T-helper 1 cell treated with Interleukin-12 subunit alpha and Interleukin-12 subunit beta and Interleukin-4 antibody, amounts not matched to agents 30 μg/mL and 1 μg/mL, for 36 hours (primary cell): ENCODE data around the gene GFPT2.

Experiments
- H3K27ac Mint-ChIP-seq: one replicate; pipeline ENCODE4 v1.8.0; 2021; ENCODE audit warnings: mild to moderate bottlenecking, mixed read lengths
- H3K27me3 Mint-ChIP-seq: one replicate; pipeline ENCODE4 v1.8.0; 2021; ENCODE audit warnings: low read depth, mixed read lengths
- H3K36me3 Mint-ChIP-seq: one replicate; pipeline ENCODE4 v1.8.0; 2021; ENCODE audit warnings: low read depth, mixed read lengths
- H3K4me1 Mint-ChIP-seq: one replicate; pipeline ENCODE4 v1.8.0; 2021; ENCODE audit warnings: low read depth, mixed read lengths
- H3K4me3 Mint-ChIP-seq: one replicate; pipeline ENCODE4 v1.8.0; 2021; ENCODE audit warnings: mild to moderate bottlenecking, moderate library complexity, mixed read lengths
- H3K9me3 Mint-ChIP-seq: one replicate; pipeline ENCODE4 v1.8.0; 2021; ENCODE audit warnings: mixed read lengths

Gene GFPT2

GRCh38 chr5:180382926-180383325 lies 29.8 kb upstream of the GFPT2 start:
- Mint-ChIP-seq H3K4me3 (no peak overlapping the region), H3K36me3 (no peaks in the 10 kb centered on the region), H3K27me3 (no peaks in the 10 kb centered on the region), H3K27ac (no peak overlapping the region), H3K4me1 (no peaks in the 10 kb centered on the region), H3K9me3 (no peaks in the 10 kb centered on the region)

GRCh38 chr5:180381851-180382480 lies 28.8 kb upstream of the GFPT2 start:
- no peaks in the 10 kb centered on the region for H3K4me1 Mint-ChIP-seq
- H3K36me3 Mint-ChIP-seq = no peaks in the 10 kb centered on the region
- H3K4me3 Mint-ChIP-seq = no peak overlapping the region
- no peaks in the 10 kb centered on the region for H3K27me3 Mint-ChIP-seq
- no peaks in the 10 kb centered on the region for H3K9me3 Mint-ChIP-seq
- H3K27ac Mint-ChIP-seq = no peak overlapping the region

GRCh38 chr5:180381428-180381827 lies 28.3 kb upstream of the GFPT2 start:
- Mint-ChIP-seq H3K4me1 (no peaks in the 10 kb centered on the region), H3K27ac (no peak overlapping the region), H3K27me3 (no peaks in the 10 kb centered on the region), H3K36me3 (no peaks in the 10 kb centered on the region), H3K9me3 (no peaks in the 10 kb centered on the region), H3K4me3 (no peak overlapping the region)

GRCh38 chr5:180380856-180381255 lies 27.7 kb upstream of the GFPT2 start:
- Mint-ChIP-seq H3K9me3 (no peaks in the 10 kb centered on the region), H3K4me3 (no peak overlapping the region), H3K4me1 (no peaks in the 10 kb centered on the region), H3K27ac (no peak overlapping the region), H3K36me3 (no peaks in the 10 kb centered on the region), H3K27me3 (no peaks in the 10 kb centered on the region)

- Mint-ChIP-seq H3K27me3 (no peaks in the 10 kb centered on the region), H3K36me3 (no peaks in the 10 kb centered on the region), H3K4me3 (no peak overlapping the region), H3K9me3 (no peaks in the 10 kb centered on the region), H3K4me1 (no peaks in the 10 kb centered on the region), H3K27ac (no peak overlapping the region)
Measured at GRCh38 chr5:180380441-180380840, 27.3 kb upstream of the GFPT2 start.

GRCh38 chr5:180379355-180380070 lies 26.4 kb upstream of the GFPT2 start:
- no peaks in the 10 kb centered on the region for H3K36me3 Mint-ChIP-seq
- H3K27ac Mint-ChIP-seq = no peak overlapping the region
- H3K4me3 Mint-ChIP-seq = no peak overlapping the region
- no peaks in the 10 kb centered on the region for H3K9me3 Mint-ChIP-seq
- H3K27me3 Mint-ChIP-seq = no peaks in the 10 kb centered on the region
- no peaks in the 10 kb centered on the region for H3K4me1 Mint-ChIP-seq

- H3K27me3 Mint-ChIP-seq = no peaks in the 10 kb centered on the region
- no peak overlapping the region for H3K27ac Mint-ChIP-seq
- no peak overlapping the region for H3K4me3 Mint-ChIP-seq
- no peaks in the 10 kb centered on the region for H3K9me3 Mint-ChIP-seq
- H3K4me1 Mint-ChIP-seq = no peaks in the 10 kb centered on the region
- no peaks in the 10 kb centered on the region for H3K36me3 Mint-ChIP-seq
Measured at GRCh38 chr5:180378438-180379344, 25.6 kb upstream of the GFPT2 start.

- H3K27me3 Mint-ChIP-seq = no peaks in the 10 kb centered on the region
- H3K27ac Mint-ChIP-seq = no peak overlapping the region
- no peaks in the 10 kb centered on the region for H3K36me3 Mint-ChIP-seq
- H3K9me3 Mint-ChIP-seq = no peaks in the 10 kb centered on the region
- no peak overlapping the region for H3K4me3 Mint-ChIP-seq
- H3K4me1 Mint-ChIP-seq = no peaks in the 10 kb centered on the region
Measured at GRCh38 chr5:180377556-180378197, 24.5 kb upstream of the GFPT2 start.

GRCh38 chr5:180376511-180376910 lies 23.4 kb upstream of the GFPT2 start:
- no peaks in the 10 kb centered on the region for H3K27me3 Mint-ChIP-seq
- H3K4me3 Mint-ChIP-seq = no peak overlapping the region
- H3K36me3 Mint-ChIP-seq = no peaks in the 10 kb centered on the region
- no peaks in the 10 kb centered on the region for H3K4me1 Mint-ChIP-seq
- no peak overlapping the region for H3K27ac Mint-ChIP-seq
- no peaks in the 10 kb centered on the region for H3K9me3 Mint-ChIP-seq

GRCh38 chr5:180375955-180376354 lies 22.8 kb upstream of the GFPT2 start:
- Mint-ChIP-seq H3K27ac (no peak overlapping the region), H3K4me1 (no peaks in the 10 kb centered on the region), H3K36me3 (no peaks in the 10 kb centered on the region), H3K27me3 (no peaks in the 10 kb centered on the region), H3K4me3 (no peak overlapping the region), H3K9me3 (no peaks in the 10 kb centered on the region)

GRCh38 chr5:180375291-180375690 lies 22.2 kb upstream of the GFPT2 start:
- Mint-ChIP-seq H3K27me3 (no peaks in the 10 kb centered on the region), H3K4me3 (no peak overlapping the region), H3K27ac (no peak overlapping the region), H3K9me3 (no peaks in the 10 kb centered on the region), H3K4me1 (no peaks in the 10 kb centered on the region), H3K36me3 (no peaks in the 10 kb centered on the region)

GRCh38 chr5:180373870-180374269 lies 20.7 kb upstream of the GFPT2 start:
- Mint-ChIP-seq H3K9me3 (no peaks in the 10 kb centered on the region), H3K27me3 (no peaks in the 10 kb centered on the region), H3K4me1 (no peaks in the 10 kb centered on the region), H3K27ac (no peak overlapping the region), H3K36me3 (no peaks in the 10 kb centered on the region), H3K4me3 (no peak overlapping the region)

GRCh38 chr5:180373454-180373853 lies 20.3 kb upstream of the GFPT2 start:
- no peaks in the 10 kb centered on the region for H3K27me3 Mint-ChIP-seq
- H3K27ac Mint-ChIP-seq = no peak overlapping the region
- no peaks in the 10 kb centered on the region for H3K9me3 Mint-ChIP-seq
- no peak overlapping the region for H3K4me3 Mint-ChIP-seq
- no peaks in the 10 kb centered on the region for H3K4me1 Mint-ChIP-seq
- no peaks in the 10 kb centered on the region for H3K36me3 Mint-ChIP-seq

- no peaks in the 10 kb centered on the region for H3K9me3 Mint-ChIP-seq
- no peak overlapping the region for H3K27ac Mint-ChIP-seq
- H3K4me3 Mint-ChIP-seq = no peak overlapping the region
- H3K36me3 Mint-ChIP-seq = no peaks in the 10 kb centered on the region
- no peaks in the 10 kb centered on the region for H3K27me3 Mint-ChIP-seq
- H3K4me1 Mint-ChIP-seq = peaks cover 6% of the 10 kb centered on the region
Measured at GRCh38 chr5:180371949-180372348, 18.8 kb upstream of the GFPT2 start.
